Gastrocnemius medialis (tissue), 4 donors: Measurements from ENCODE around the gene TDO2. TPM values are rescaled to one million over a fixed set of nuclear protein-coding genes. Genes with fewer than 3 reads are reported as not detected.

Source experiments
- ATAC-seq, 2 donors: fragments of 150-250 bp; one replicate each; pipeline ENCODE4 v1.9.1; 2016
- DNase-seq, 2 donors: peaks; one replicate each; pipeline ENCODE4 v3.0.0-alpha.2; 2019
- H3K27ac ChIP-seq, 4 donors: fragments of 200-600 bp; sonication (generic); 1 replicate in 1 of 4; 2 replicates in 3 of 4; pipeline ENCODE4 v1.5.1; 2016 to 2018; ENCODE audit warnings: mild to moderate bottlenecking in 2 of 4, moderate library complexity in 1 of 4
- H3K27me3 ChIP-seq, 3 donors: fragments of 200-600 bp; sonication (generic) in 2 of 3; 1 replicate in 1 of 3; 2 replicates in 2 of 3; pipeline versions ENCODE4 v1.5.1 to v1.6.0; 2016 to 2019; ENCODE audit warnings: mild to moderate bottlenecking in 1 of 3, moderate library complexity in 1 of 3
- H3K36me3 ChIP-seq, 2 donors: fragments of 200-600 bp; sonication (generic) in 1 of 2; one replicate each; pipeline ENCODE4 v1.5.1; 2017 to 2018
- H3K4me1 ChIP-seq, 2 donors: fragments of 200-600 bp; sonication (generic) in 1 of 2; one replicate each; pipeline ENCODE4 v1.5.1; 2016 to 2017; ENCODE audit warnings: mild to moderate bottlenecking in 2 of 2
- H3K4me3 ChIP-seq, 4 donors: fragments of 200-600 bp; sonication (generic) in 3 of 4; 1 replicate in 1 of 4; 2 replicates in 3 of 4; pipeline ENCODE4 v1.5.1; 2016 to 2019; ENCODE audit warnings: mild to moderate bottlenecking in 2 of 4
- H3K9me3 ChIP-seq, 3 donors: fragments of 200-600 bp; sonication (generic) in 2 of 3; 1 replicate in 1 of 3; 2 replicates in 2 of 3; pipeline ENCODE4 v1.5.1; 2016 to 2019
- CTCF ChIP-seq, 5 experiments: fragments of 450-650 bp in 3 of 5; fragments of 200-600 bp in 2 of 5; sonication (generic) in 2 of 5; IDR thresholded peaks in 4 of 5; conservative IDR thresholded peaks in 1 of 5; 1 replicate in 4 of 5; 2 replicates in 1 of 5; pipeline ENCODE4 v1.5.1; 2016 to 2019; ENCODE audit warnings: antibody characterized with exemption in 5 of 5, mild to moderate bottlenecking in 3 of 5, moderate library complexity in 3 of 5
- POLR2A ChIP-seq, 2 donors: fragments of 450-650 bp; IDR thresholded peaks; one replicate each; pipeline ENCODE4 v1.6.1; 2017; ENCODE audit warnings: antibody characterized with exemption in 2 of 2, mild to moderate bottlenecking in 2 of 2, moderate library complexity in 2 of 2
- in situ Hi-C, 4 donors: fragments of 200-750 bp; cut with MboI; loops; one replicate each; pipeline versions ENCODE4 v1.15.0 to v1.8.0; 2017; ENCODE audit warnings: low sequenced_read_pairs in 4 of 4
- intact Hi-C: fragments of 100-400 bp; cut with DNase I; formaldehyde crosslinking; loops from one replicate; pipeline ENCODE4 v1.15.1; 2023; ENCODE audit warnings: low total_unique reads
- total RNA-seq, 4 donors: library from RNA; depleted of rRNA; stranded (reverse); fragments of >200 nt; gene quantifications; one replicate each; pipeline versions ENCODE4 v1.1.0 to v1.2.3, GENCODE V29; 2016

Gene TDO2
- total RNA-seq, 4 donors from 2014 or later: 0.62 to 2.0 TPM; not detected in 2

GRCh38 chr4:155944516-155944915 is 41.0 kb downstream of the TDO2 start:
- H3K9me3 ChIP-seq: no peaks in the 10 kb centered on the region
- no peaks in the 10 kb centered on the region for H3K27me3 ChIP-seq
- in situ Hi-C loops (loop anchor here in 1 of 4 donors (10.0 to 25.0 kb wide), 2 partner anchors 130 to 507 kb away; no protein-coding TSS in a partner anchor), intact Hi-C loops (no loop called here)
- H3K27ac ChIP-seq: no peak overlapping the region
- no peaks in the 10 kb centered on the region for H3K36me3 ChIP-seq
- no peak for ATAC-seq
- TF ChIP-seq POLR2A (IDR thresholded peaks at IDR 0.05): no peak
- TF ChIP-seq CTCF (IDR thresholded peaks at IDR 0.05 in 4 of 5, conservative IDR thresholded peaks at IDR 0.05 in 1 of 5): no peak
- H3K4me1 ChIP-seq: no peaks in the 10 kb centered on the region
- no peak overlapping the region for H3K4me3 ChIP-seq
- DNase-seq: no peak

GRCh38 chr4:155946486-155946885 is 43.0 kb downstream of the TDO2 start:
- H3K4me3 ChIP-seq: no peak overlapping the region

GRCh38 chr4:155948541-155948940 is 45.0 kb downstream of the TDO2 start:
- Histone ChIP-seq H3K27me3 (no peaks in the 10 kb centered on the region), H3K36me3 (no peaks in the 10 kb centered on the region), H3K27ac (no peak overlapping the region), H3K4me1 (no peaks in the 10 kb centered on the region), H3K9me3 (no peaks in the 10 kb centered on the region), H3K4me3 (no peak overlapping the region)
- intact Hi-C loops: no loop called here
- DNase-seq (no peak), ATAC-seq (no peak)
- in situ Hi-C loops: loop anchor here in 1 of 4 donors (10.0 to 25.0 kb wide), 2 partner anchors 134 to 511 kb away; no protein-coding TSS in a partner anchor
- TF ChIP-seq POLR2A (IDR thresholded peaks at IDR 0.05): no peak
- no peak for TF ChIP-seq CTCF (IDR thresholded peaks at IDR 0.05 in 4 of 5, conservative IDR thresholded peaks at IDR 0.05 in 1 of 5)

More at GRCh38 chr4:155946486-155946885, 43.0 kb downstream of the TDO2 start:
- DNase-seq: no peak
- Histone ChIP-seq H3K4me1 (no peaks in the 10 kb centered on the region), H3K27me3 (no peaks in the 10 kb centered on the region), H3K36me3 (no peaks in the 10 kb centered on the region), H3K27ac (no peak overlapping the region), H3K9me3 (no peaks in the 10 kb centered on the region)
- intact Hi-C loops: no loop called here
- ATAC-seq: no peak
- in situ Hi-C loops: loop anchor here in 1 of 4 donors (10.0 to 25.0 kb wide), 2 partner anchors 132 to 509 kb away; no protein-coding TSS in a partner anchor
- TF ChIP-seq POLR2A (IDR thresholded peaks at IDR 0.05): no peak
- TF ChIP-seq CTCF (IDR thresholded peaks at IDR 0.05 in 4 of 5, conservative IDR thresholded peaks at IDR 0.05 in 1 of 5): no peak

GRCh38 chr4:155950461-155950860 is 47.0 kb downstream of the TDO2 start:
- TF ChIP-seq CTCF (IDR thresholded peaks at IDR 0.05 in 4 of 5, conservative IDR thresholded peaks at IDR 0.05 in 1 of 5): no peak
- TF ChIP-seq POLR2A (IDR thresholded peaks at IDR 0.05): no peak
- ATAC-seq (no peak), DNase-seq (no peak)
- Histone ChIP-seq H3K27me3 (no peaks in the 10 kb centered on the region), H3K9me3 (no peaks in the 10 kb centered on the region), H3K36me3 (no peaks in the 10 kb centered on the region), H3K4me1 (no peaks in the 10 kb centered on the region), H3K4me3 (no peak overlapping the region), H3K27ac (no peak overlapping the region)
- in situ Hi-C loops: loop anchor here in 1 of 4 donors (5.0 kb wide), 1 partner anchor 143 kb away; no protein-coding TSS in a partner anchor
- intact Hi-C loops: loop anchor here (10.0 kb wide), 1 partner anchor 1094 kb away; no protein-coding TSS in a partner anchor
